Suprapubic skin (tissue), 4 donors: ENCODE data around the gene UBALD1.

Experiments used
- CTCF ChIP-seq, 2 donors: fragments of 200-600 bp in 1 of 2; fragments of 450-650 bp in 1 of 2; sonication (generic) in 1 of 2; IDR thresholded peaks; one replicate each; pipeline ENCODE4 v1.5.1; 2016 to 2019; ENCODE audit warnings: antibody characterized with exemption in 2 of 2, mild to moderate bottlenecking in 1 of 2, moderate library complexity in 1 of 2
- EP300 ChIP-seq: sonication (generic); formaldehyde crosslinking; IDR thresholded peaks from one replicate; pipeline ENCODE4 v1.6.1; 2017; ENCODE audit warnings: antibody characterized with exemption
- POLR2A ChIP-seq, 2 donors: fragments of 450-650 bp; IDR thresholded peaks; one replicate each; pipeline ENCODE4 v1.6.1; 2017; ENCODE audit warnings: antibody characterized with exemption in 2 of 2, mild to moderate bottlenecking in 2 of 2, moderate library complexity in 2 of 2
- POLR2AphosphoS5 ChIP-seq, 3 donors: sonication (generic); formaldehyde crosslinking; IDR thresholded peaks; one replicate each; pipeline ENCODE4 v1.6.1; 2017; ENCODE audit warnings: antibody characterized with exemption in 3 of 3

- TF ChIP-seq EP300 (no peak), POLR2AphosphoS5 (IDR thresholded peaks at IDR 0.05) (no peak), CTCF (IDR thresholded peaks at IDR 0.05) (no peak), POLR2A (IDR thresholded peaks at IDR 0.05) (no peak)
Observed at GRCh38 chr16:4660454-4661007, 45.8 kb upstream of the UBALD1 start.
